HG02970 (cell line): ENCODE data around the gene CYTH3.
A peak's percentile ranks its signal among the peaks of the same experiment; 100 is the strongest.
"Not testable (repeated sequence)": the region's sequence is repeated elsewhere in the genome, so short reads cannot be mapped to it uniquely, and the experiment has no call there.

ENCODE experiments used
- ATAC-seq: cut with Tn5 transposase; IDR thresholded peaks from one replicate; pipeline ENCODE4 v1.9.1; 2021; ENCODE audit warnings: mild to moderate bottlenecking, moderate library complexity, moderate number of reproducible peaks; ENCODE audit not compliant: unreplicated experiment, low FRiP score

CYTH3 gene

DNA sequence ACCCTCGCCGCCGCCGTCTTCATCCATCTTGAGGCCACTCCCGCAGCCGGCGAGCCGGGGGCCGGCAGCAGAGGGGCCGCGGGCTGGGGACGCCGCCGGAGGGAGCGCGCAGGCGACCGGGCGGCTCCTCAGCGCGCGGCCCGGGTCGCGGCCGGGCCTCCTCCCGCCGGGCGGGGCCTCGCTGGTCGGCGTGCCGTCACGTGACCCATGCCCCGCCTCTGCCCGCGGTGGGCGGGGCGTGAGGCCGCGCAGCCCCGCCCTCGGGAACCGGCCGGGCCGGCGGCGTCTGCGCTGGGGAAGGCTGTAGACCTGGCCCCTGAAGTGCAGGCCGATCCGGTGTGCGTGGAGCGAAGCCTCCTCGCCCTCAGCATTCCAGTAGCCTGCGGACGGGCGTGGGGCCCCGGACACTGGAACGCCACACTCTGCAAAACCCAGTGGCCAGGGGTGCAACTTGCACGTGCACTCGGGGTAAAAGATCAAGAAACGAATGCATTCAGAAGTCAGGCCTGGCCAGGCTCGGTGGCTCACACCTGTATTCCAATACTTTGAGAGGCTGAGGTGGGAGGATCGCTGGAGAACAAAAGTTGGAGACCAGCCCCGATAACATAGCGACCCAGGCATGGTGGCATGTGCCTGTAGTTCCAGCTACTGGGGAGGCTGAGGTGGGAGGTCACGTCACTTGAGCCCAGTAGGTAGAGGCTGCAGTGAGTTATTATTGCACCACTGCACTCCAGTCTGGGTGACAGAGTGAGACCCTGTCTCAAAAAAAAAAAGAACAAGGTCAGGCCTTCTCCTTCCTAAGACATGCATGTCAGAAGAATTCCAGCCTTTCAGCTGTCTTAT, at the start of gene CYTH3:
CYTH3 (minus strand) TSS at position 144 of the 843 bp plus-strand sequence; CDS start at position 27, 117 bp downstream.
- ATAC-seq = peak; percentile 89

GRCh38 chr7:6320791-6321190, 48.4 kb upstream of the CYTH3 start:
- no peak for ATAC-seq

DNA sequence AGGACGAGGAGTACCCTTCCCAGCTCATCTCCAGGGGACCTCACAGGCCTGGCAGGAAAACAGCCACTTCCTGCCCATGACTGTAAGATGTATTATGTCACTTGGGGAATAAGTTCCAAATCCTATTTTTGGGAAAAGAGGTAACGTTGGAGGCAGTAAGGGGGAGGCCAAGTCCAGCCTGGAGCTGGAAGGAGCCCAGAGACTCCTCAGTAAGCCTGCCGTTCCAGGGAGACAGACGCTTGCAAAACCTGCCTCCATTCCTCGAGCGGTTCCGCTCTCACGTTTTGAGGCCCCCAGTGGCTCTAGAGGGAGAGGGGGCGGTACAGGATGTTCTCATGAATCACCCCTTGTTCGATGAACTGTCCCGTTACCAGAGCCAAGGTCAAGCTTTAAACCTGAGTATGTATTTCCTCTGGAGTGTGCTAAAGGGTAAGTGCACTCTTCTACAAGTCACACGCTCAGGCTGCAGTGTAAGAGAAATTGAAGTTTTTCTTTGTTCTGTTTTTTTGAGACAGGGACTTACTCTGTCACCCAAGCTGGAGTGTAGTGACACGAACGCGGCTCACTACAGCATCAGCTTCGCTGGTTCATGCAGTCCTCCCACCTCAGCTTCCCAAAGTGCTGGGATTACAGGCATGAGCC, 45.5 kb upstream of the CYTH3 start:
- ATAC-seq = no peak

DNA sequence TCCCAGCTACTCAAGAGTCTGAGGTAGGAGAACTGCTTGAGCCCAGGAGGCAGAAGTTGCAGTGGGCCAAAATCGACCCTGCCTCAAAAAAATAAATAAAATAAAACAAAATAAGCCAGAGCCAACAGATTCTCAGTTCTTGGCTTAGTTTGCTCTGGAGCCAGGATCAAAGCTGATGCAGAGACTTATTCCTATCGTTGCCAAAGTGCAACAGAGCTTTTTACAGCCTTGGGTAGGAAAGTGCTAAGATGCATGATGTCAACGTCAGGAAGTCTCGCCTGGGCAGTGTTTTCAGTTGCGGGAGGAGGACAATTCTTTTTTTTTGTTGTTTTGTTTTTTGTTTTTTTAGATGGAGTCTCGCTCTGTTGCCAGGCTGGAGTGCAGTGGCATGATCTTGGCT, 43.8 kb upstream of the CYTH3 start:
- ATAC-seq = no peak

DNA sequence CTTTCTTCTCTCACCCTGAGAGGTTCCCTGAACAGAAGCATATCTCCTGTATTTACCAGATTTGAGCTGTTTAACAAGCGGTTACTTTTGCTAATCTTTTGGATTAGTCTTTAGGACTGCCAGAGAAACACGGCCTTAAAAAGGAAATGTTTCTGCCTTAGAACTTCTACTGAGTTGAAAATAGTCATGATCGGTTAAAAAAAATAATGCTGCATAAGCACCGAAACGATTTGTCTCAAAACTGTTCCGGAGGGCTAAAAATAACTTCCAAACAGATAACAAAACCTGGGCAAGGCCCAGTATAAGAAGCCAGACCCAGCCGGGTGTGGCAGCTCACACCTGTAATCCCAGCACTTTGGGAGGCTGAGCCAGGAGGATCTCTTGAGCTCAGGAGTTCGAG, 43.3 kb upstream of the CYTH3 start:
- no peak for ATAC-seq

DNA sequence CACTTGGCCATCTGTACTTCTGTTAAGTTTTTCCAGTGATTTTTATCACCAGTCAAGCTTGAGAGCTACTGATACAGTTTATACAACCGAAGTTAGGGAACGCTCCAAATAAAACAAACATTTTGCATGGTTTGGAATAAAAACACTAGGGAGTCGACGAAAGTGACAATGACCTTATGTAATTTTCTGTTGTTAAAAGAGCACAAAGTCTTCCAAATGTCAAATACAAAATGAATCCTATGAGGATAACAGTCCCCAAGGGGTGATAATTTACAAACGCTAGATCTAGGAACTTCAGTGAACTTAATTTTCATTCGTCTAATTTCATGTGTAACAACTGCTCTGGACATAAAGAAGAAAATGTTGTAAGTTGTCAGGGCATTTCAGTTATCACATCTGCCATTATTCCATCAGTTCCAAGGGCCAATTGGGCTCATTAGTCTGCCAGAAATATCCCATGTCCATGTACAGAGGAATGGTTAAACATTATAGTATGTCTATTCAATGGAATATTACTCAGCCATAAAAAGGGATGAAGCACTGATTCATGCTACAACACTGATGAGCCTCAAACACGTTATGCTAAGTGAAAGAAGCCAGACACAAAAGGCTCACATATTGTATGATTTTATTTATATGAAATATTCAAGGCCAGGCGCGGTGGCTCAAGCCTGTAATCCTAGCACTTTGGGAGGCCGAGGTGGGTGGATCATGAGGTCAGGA, 38.0 kb upstream of the CYTH3 start:
- ATAC-seq = no peak

DNA sequence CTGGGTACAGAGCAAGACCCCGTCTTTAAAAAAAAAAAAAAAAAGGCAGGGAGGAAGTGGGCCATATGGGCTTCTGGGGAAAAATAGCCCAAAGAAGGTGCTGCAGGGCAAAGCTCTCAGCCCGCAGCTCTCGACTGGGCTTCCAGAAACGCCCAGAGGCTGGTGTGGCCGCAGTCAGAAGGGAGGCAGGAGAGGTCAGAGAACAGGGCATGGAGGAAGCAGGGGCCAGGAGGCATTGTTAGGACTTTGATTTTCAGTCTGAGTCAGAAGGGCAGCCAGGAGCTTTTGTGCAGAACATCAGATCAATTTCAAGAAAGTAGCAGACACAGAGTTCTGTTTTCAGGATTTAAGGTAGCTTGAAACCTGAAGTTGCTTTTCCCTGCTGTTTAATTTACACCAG, 35.3 kb upstream of the CYTH3 start:
- no peak for ATAC-seq

GRCh38 chr7:6306471-6306870, 34.0 kb upstream of the CYTH3 start:
- no peak for ATAC-seq

DNA sequence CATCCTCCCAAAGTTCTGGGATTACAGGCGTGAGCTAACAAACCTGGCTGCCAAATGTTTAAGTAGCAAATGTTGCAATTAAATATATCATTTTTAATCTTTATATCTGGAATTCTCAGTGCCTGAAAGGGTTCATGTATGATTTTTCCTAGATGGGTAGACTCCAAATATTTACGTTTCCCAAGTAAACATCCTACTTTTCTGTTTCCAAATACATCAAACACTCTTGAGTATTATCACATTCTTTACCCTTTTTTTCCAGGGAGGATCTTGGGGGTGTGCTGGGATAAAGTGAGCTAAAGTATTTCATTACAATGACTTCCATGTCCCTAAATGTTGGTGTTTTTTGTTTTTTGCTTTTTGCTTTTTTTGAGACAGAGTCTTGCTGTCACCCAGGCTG, 32.9 kb upstream of the CYTH3 start:
- no peak for ATAC-seq

- not testable (repeated sequence) for ATAC-seq
These were observed 29.0 kb upstream of the CYTH3 start for GRCh38 chr7:6301446-6301845.

GRCh38 chr7:6299774-6300173, 27.4 kb upstream of the CYTH3 start:
- no peak for ATAC-seq

DNA sequence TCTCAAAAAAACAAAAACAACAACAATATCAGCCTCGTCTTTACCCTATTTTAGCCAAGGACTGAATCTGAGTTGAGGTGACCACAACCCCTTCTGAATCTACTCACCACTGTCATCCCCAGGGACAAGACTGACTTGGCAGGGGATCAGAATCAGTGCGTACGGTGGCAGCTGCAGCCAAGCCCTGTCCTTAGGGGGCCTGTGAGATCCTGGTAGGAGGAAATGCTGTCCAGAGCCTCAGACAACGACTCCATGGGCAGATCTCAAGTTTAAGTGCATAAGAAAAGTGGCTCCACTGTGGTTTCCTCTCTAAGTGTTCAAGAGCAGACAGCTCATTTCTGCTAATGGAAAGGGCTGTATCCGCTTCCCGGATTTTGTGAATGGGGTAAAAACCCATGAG, 22.4 kb upstream of the CYTH3 start:
- ATAC-seq = no peak

DNA sequence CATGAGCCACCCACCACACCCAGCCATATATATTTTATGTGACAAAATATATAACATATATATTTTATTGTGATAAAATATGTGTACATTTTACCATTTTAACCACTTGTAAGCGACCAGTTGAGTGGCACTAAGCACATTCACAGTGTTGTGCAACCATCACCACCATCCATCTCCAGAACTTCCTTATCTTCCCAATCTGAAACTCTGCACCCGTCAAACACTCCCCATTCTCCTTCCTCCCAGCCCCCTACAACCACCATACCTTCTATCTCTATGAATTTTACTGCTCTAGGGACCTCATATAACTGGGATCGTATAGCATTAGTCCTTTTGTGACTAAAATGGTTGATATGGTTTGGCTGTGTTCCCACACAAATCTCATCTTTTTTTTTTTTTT, 20.8 kb upstream of the CYTH3 start:
- ATAC-seq = no peak

GRCh38 chr7:6291941-6292340, 19.5 kb upstream of the CYTH3 start:
- not testable (repeated sequence) for ATAC-seq

- ATAC-seq = no peak
These were observed 19.1 kb upstream of the CYTH3 start for GRCh38 chr7:6291531-6291930.

- ATAC-seq = no peak
These were observed 17.9 kb upstream of the CYTH3 start for GRCh38 chr7:6290319-6290741.

GRCh38 chr7:6288270-6288860, 15.9 kb upstream of the CYTH3 start:
- no peak for ATAC-seq

- no peak for ATAC-seq
These were observed 14.1 kb upstream of the CYTH3 start for GRCh38 chr7:6286486-6286885.

GRCh38 chr7:6284461-6285360, 12.3 kb upstream of the CYTH3 start:
- no peak for ATAC-seq

DNA sequence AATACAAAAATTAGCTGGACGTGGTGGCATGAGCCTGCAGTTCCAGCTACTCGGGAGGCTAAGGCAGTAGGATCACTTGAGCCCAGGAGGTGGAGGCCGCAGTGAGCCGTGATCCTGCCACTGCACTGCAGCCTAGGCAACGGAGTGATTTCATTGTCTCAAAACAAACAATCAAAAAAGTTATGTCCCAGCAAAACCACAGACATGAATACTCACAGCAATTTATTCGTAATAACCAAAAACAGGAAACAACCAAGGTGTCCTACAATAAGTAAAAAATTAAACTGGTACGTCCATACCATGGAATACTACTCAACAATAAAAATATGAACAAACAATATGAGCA, 11.6 kb upstream of the CYTH3 start:
- no peak for ATAC-seq
